Esophagus squamous epithelium (tissue), 5 donors: ENCODE measurements around the gene LRRC63. TPM values are rescaled to one million over a fixed set of nuclear protein-coding genes. Genes with fewer than 3 reads are reported as not detected.

Experiments
- DNase-seq: peaks from one replicate; lab custom pipeline; 2025; lab: John Stamatoyannopoulos, UW
- H3K27ac ChIP-seq, 4 donors: fragments of 200-600 bp; sonication (generic); one replicate each; pipeline ENCODE4 v1.5.1; 2016 to 2019; ENCODE audit warnings: mild to moderate bottlenecking in 1 of 4
- H3K27me3 ChIP-seq, 4 donors: fragments of 200-600 bp; sonication (generic); 1 replicate in 3 of 4; 2 replicates in 1 of 4; pipeline versions ENCODE4 v1.5.1 to v1.6.0; 2017 to 2021; ENCODE audit warnings: antibody characterized with exemption in 1 of 4
- H3K36me3 ChIP-seq, 3 donors: fragments of 200-600 bp; sonication (generic); one replicate each; pipeline ENCODE4 v1.5.1; 2016 to 2019
- H3K4me1 ChIP-seq, 3 donors: fragments of 200-600 bp; sonication (generic); one replicate each; pipeline ENCODE4 v1.5.1; 2017 to 2019
- H3K4me3 ChIP-seq, 4 donors: fragments of 200-600 bp; sonication (generic); 1 replicate in 3 of 4; 2 replicates in 1 of 4; pipeline ENCODE4 v1.5.1; 2016 to 2019; ENCODE audit warnings: mild to moderate bottlenecking in 2 of 4, moderate library complexity in 1 of 4
- H3K9me3 ChIP-seq, 3 donors: fragments of 200-600 bp; sonication (generic); one replicate each; pipeline ENCODE4 v1.5.1; 2016 to 2019
- CTCF ChIP-seq, 6 experiments: fragments of 450-650 bp in 4 of 6; fragments of 200-600 bp in 2 of 6; sonication (generic) in 2 of 6; IDR thresholded peaks; one replicate each; pipeline ENCODE4 v1.5.1; 2016 to 2019; ENCODE audit warnings: antibody characterized with exemption in 6 of 6, mild to moderate bottlenecking in 4 of 6, moderate library complexity in 4 of 6
- POLR2A ChIP-seq, 4 donors: fragments of 450-650 bp; IDR thresholded peaks; one replicate each; pipeline ENCODE4 v1.6.1; 2017; ENCODE audit warnings: antibody characterized with exemption in 4 of 4, mild to moderate bottlenecking in 4 of 4, moderate library complexity in 3 of 4
- WGBS, 2 donors: methylation state at CpG; one replicate each; pipeline ENCODE4 v1.1.5; 2018; 5-methylcytosine and 5-hydroxymethylcytosine counted together
- intact Hi-C: fragments of 100-400 bp; cut with DNase I; formaldehyde crosslinking; loops from one replicate; pipeline ENCODE4 v1.15.0; 2022
- total RNA-seq, 4 donors: library from RNA; depleted of rRNA; stranded (reverse); fragments of >200 nt; gene quantifications; one replicate each; pipeline ENCODE4 v1.1.0, GENCODE V29; 2016
- donor health status: DM: yes; HTN: yes; CAD: no.

LRRC63 gene
- total RNA-seq, 4 donors from 2014 or later = not detected

GRCh38 chr13:46307554-46307953 lies 95.8 kb downstream of the LRRC63 start:
- DNase-seq = no peak
- H3K4me3 ChIP-seq = no peak overlapping the region
- WGBS, 2 donors = 79 to 82% methylated on average over 1 of the region's 1 CpG
- H3K27me3 ChIP-seq = no peaks in the 10 kb centered on the region
- intact Hi-C loops = no loop called here
- H3K9me3 ChIP-seq = no peaks in the 10 kb centered on the region
- H3K4me1 ChIP-seq = no peaks in the 10 kb centered on the region
- TF ChIP-seq CTCF (IDR thresholded peaks at IDR 0.05) = no peak
- no peak for TF ChIP-seq POLR2A (IDR thresholded peaks at IDR 0.05)
- H3K27ac ChIP-seq = no peak overlapping the region
- H3K36me3 ChIP-seq = no peaks in the 10 kb centered on the region

GRCh38 chr13:46310066-46310465 lies 98.3 kb downstream of the LRRC63 start:
- Histone ChIP-seq H3K9me3 (no peaks in the 10 kb centered on the region), H3K27ac (no peak overlapping the region), H3K27me3 (no peaks in the 10 kb centered on the region), H3K36me3 (no peaks in the 10 kb centered on the region), H3K4me1 (no peaks in the 10 kb centered on the region), H3K4me3 (no peak overlapping the region)
- WGBS, 2 donors = 35 to 55% methylated on average over 1 of the region's 1 CpG
- no peak for DNase-seq
- TF ChIP-seq POLR2A (IDR thresholded peaks at IDR 0.05) (no peak), CTCF (IDR thresholded peaks at IDR 0.05) (no peak)
- intact Hi-C loops = no loop called here

- TF ChIP-seq CTCF (IDR thresholded peaks at IDR 0.05) (no peak), POLR2A (IDR thresholded peaks at IDR 0.05) (no peak)
- Histone ChIP-seq H3K27me3 (no peaks in the 10 kb centered on the region), H3K27ac (no peak overlapping the region), H3K4me3 (no peak overlapping the region), H3K36me3 (no peaks in the 10 kb centered on the region), H3K4me1 (no peaks in the 10 kb centered on the region), H3K9me3 (no peaks in the 10 kb centered on the region)
- WGBS, 2 donors = 83 to 92% methylated on average over 2 of the region's 2 CpGs
- no peak for DNase-seq
- intact Hi-C loops = no loop called here
These were observed 99.5 kb downstream of the LRRC63 start for GRCh38 chr13:46311217-46311616.

- no peak for TF ChIP-seq POLR2A (IDR thresholded peaks at IDR 0.05)
- TF ChIP-seq CTCF (IDR thresholded peaks at IDR 0.05) = no peak
- no peak overlapping the region for H3K4me3 ChIP-seq
- WGBS, 2 donors = 73 to 77% methylated on average over 1 of the region's 1 CpG
- intact Hi-C loops = no loop called here
- H3K36me3 ChIP-seq = no peaks in the 10 kb centered on the region
- H3K27ac ChIP-seq = no peak overlapping the region
- no peaks in the 10 kb centered on the region for H3K9me3 ChIP-seq
- no peak for DNase-seq
- no peaks in the 10 kb centered on the region for H3K27me3 ChIP-seq
- no peaks in the 10 kb centered on the region for H3K4me1 ChIP-seq
These were observed 101.3 kb downstream of the LRRC63 start for GRCh38 chr13:46313024-46313423.

GRCh38 chr13:46313432-46314257 lies 101.9 kb downstream of the LRRC63 start:
- WGBS, 2 donors = 82 to 92% methylated on average over 6 of the region's 6 CpGs
- no peak for TF ChIP-seq CTCF (IDR thresholded peaks at IDR 0.05)
- no peak for TF ChIP-seq POLR2A (IDR thresholded peaks at IDR 0.05)
- intact Hi-C loops = no loop called here
- Histone ChIP-seq H3K4me1 (no peaks in the 10 kb centered on the region), H3K9me3 (no peaks in the 10 kb centered on the region), H3K36me3 (no peaks in the 10 kb centered on the region), H3K27ac (no peak overlapping the region), H3K4me3 (no peak overlapping the region), H3K27me3 (no peaks in the 10 kb centered on the region)
- DNase-seq = no peak
